Ectodermal cell (in vitro differentiated cells): Measurements from ENCODE around the gene CCDC91.
"Not testable (repeated sequence)": the region's sequence is repeated elsewhere in the genome, so short reads cannot be mapped to it uniquely, and the experiment has no call there.

ENCODE experiments used
- H3K27ac ChIP-seq: 2 replicates; pipeline ENCODE4 v1.7.0; 2013; ENCODE audit warnings: mild to moderate bottlenecking, low read depth, low read length; ENCODE audit not compliant: insufficient read depth, poor library complexity, severe bottlenecking
- H3K27me3 ChIP-seq: 2 replicates; pipeline ENCODE4 v1.7.0; 2013; ENCODE audit warnings: mild to moderate bottlenecking, low read length; ENCODE audit not compliant: insufficient read depth, control insufficient read depth, poor library complexity, severe bottlenecking
- H3K36me3 ChIP-seq: one replicate; pipeline ENCODE4 v1.7.0; 2013; ENCODE audit warnings: low read length; ENCODE audit not compliant: control insufficient read depth, insufficient read depth
- H3K4me1 ChIP-seq: one replicate; pipeline ENCODE4 v1.7.0; 2013; ENCODE audit warnings: low read length; ENCODE audit not compliant: control insufficient read depth, insufficient read depth
- H3K4me3 ChIP-seq: 2 replicates; pipeline ENCODE4 v1.7.0; 2013; ENCODE audit warnings: low read depth, low read length, control low read depth; ENCODE audit not compliant: insufficient read depth
- H3K9me3 ChIP-seq: 2 replicates; pipeline ENCODE4 v1.7.0; 2013; ENCODE audit warnings: mild to moderate bottlenecking, low read length, moderate library complexity; ENCODE audit not compliant: control insufficient read depth
- WGBS, 2 experiments: methylation state at CpG; one replicate each; pipeline ENCODE4 v1.1.7; 2013; ENCODE audit warnings: missing lambda C conversion rate in 2 of 2; 5-methylcytosine and 5-hydroxymethylcytosine counted together

CCDC91 gene

GRCh38 chr12:28178775-28179174, 11.5 kb upstream of the CCDC91 start:
- 88 to 94% methylated on average over 7 of the region's 7 CpGs for WGBS, 2 experiments
- no peaks in the 10 kb centered on the region for H3K9me3 ChIP-seq
- no peaks in the 10 kb centered on the region for H3K36me3 ChIP-seq
- H3K4me1 ChIP-seq, result no peaks in the 10 kb centered on the region
- no peak overlapping the region for H3K27ac ChIP-seq
- H3K4me3 ChIP-seq, result no peak overlapping the region
- H3K27me3 ChIP-seq, result no peaks in the 10 kb centered on the region

- H3K4me3 ChIP-seq, result no peak overlapping the region
- no peaks in the 10 kb centered on the region for H3K4me1 ChIP-seq
- H3K27me3 ChIP-seq, result no peaks in the 10 kb centered on the region
- no peaks in the 10 kb centered on the region for H3K9me3 ChIP-seq
- no peaks in the 10 kb centered on the region for H3K36me3 ChIP-seq
- no peak overlapping the region for H3K27ac ChIP-seq
- 90 to 100% methylated on average over 2 to 3 of the region's 3 CpGs for WGBS, 2 experiments
These were observed 9.5 kb upstream of the CCDC91 start for GRCh38 chr12:28180786-28181185.

GRCh38 chr12:28184375-28184774, 5.9 kb upstream of the CCDC91 start:
- no peaks in the 10 kb centered on the region for H3K36me3 ChIP-seq
- H3K9me3 ChIP-seq, result no peaks in the 10 kb centered on the region
- H3K27me3 ChIP-seq, result no peaks in the 10 kb centered on the region
- 90 to 97% methylated on average over 1 of the region's 1 CpG for WGBS, 2 experiments
- no peak overlapping the region for H3K4me3 ChIP-seq
- no peaks in the 10 kb centered on the region for H3K4me1 ChIP-seq
- H3K27ac ChIP-seq, result no peak overlapping the region

- H3K27ac ChIP-seq, result no peak overlapping the region
- peaks cover 2% of the 10 kb centered on the region for H3K4me1 ChIP-seq
- no peaks in the 10 kb centered on the region for H3K9me3 ChIP-seq
- 78 to 89% methylated on average over 2 of the region's 2 CpGs for WGBS, 2 experiments
- H3K27me3 ChIP-seq, result no peaks in the 10 kb centered on the region
- no peak overlapping the region for H3K4me3 ChIP-seq
- no peaks in the 10 kb centered on the region for H3K36me3 ChIP-seq
These were observed 3.8 kb upstream of the CCDC91 start for GRCh38 chr12:28186500-28186899.

- Histone ChIP-seq H3K27me3 (no peaks in the 10 kb centered on the region), H3K9me3 (no peaks in the 10 kb centered on the region), H3K4me1 (peaks cover 5% of the 10 kb centered on the region), H3K36me3 (no peaks in the 10 kb centered on the region), H3K4me3 (peak overlapping the region; percentile 73), H3K27ac (no peak overlapping the region)
- 68 to 70% methylated on average over 9 of the region's 9 CpGs for WGBS, 2 experiments
These were observed 404 bp upstream of the CCDC91 start for GRCh38 chr12:28189784-28190320.

GRCh38 chr12:28191051-28192048, 1.1 kb downstream of the CCDC91 start:
- H3K27me3 ChIP-seq, result no peaks in the 10 kb centered on the region
- peaks cover 5% of the 10 kb centered on the region for H3K4me1 ChIP-seq
- H3K27ac ChIP-seq, result no peak overlapping the region
- no peaks in the 10 kb centered on the region for H3K9me3 ChIP-seq
- H3K36me3 ChIP-seq, result no peaks in the 10 kb centered on the region
- peak overlapping the region; percentile 73 for H3K4me3 ChIP-seq
- WGBS, 2 experiments, result 23 to 26% methylated on average over 15 of the region's 18 CpGs

- H3K27ac ChIP-seq, result no peak overlapping the region
- H3K36me3 ChIP-seq, result no peaks in the 10 kb centered on the region
- no peaks in the 10 kb centered on the region for H3K9me3 ChIP-seq
- H3K4me3 ChIP-seq, result no peak overlapping the region
- peaks cover 5% of the 10 kb centered on the region for H3K4me1 ChIP-seq
- H3K27me3 ChIP-seq, result no peaks in the 10 kb centered on the region
- 84 to 91% methylated on average over 2 of the region's 2 CpGs for WGBS, 2 experiments
These were observed 1.9 kb downstream of the CCDC91 start for GRCh38 chr12:28192125-28192524.

- WGBS, 2 experiments, result 88% methylated on average over 12 of the region's 12 CpGs
- H3K9me3 ChIP-seq, result not testable (repeated sequence)
These were observed 4.4 kb downstream of the CCDC91 start for GRCh38 chr12:28194621-28195020.

GRCh38 chr12:28201136-28201535, 10.9 kb downstream of the CCDC91 start:
- H3K27ac ChIP-seq, H3K36me3 ChIP-seq, H3K4me1 ChIP-seq, H3K27me3 ChIP-seq, H3K9me3 ChIP-seq, H3K4me3 ChIP-seq: not testable (repeated sequence)
- 96 to 100% methylated on average over 8 to 9 of the region's 30 CpGs for WGBS, 2 experiments

More at GRCh38 chr12:28194621-28195020, 4.4 kb downstream of the CCDC91 start:
- H3K27ac ChIP-seq, H3K4me3 ChIP-seq, H3K4me1 ChIP-seq, H3K27me3 ChIP-seq, H3K36me3 ChIP-seq: not testable (repeated sequence)

GRCh38 chr12:28202374-28203130, 12.3 kb downstream of the CCDC91 start:
- no peak overlapping the region for H3K4me3 ChIP-seq
- WGBS, 2 experiments, result 96 to 100% methylated on average over 1 of the region's 1 CpG
- no peak overlapping the region for H3K27ac ChIP-seq
- no peaks in the 10 kb centered on the region for H3K36me3 ChIP-seq
- H3K4me1 ChIP-seq, result no peaks in the 10 kb centered on the region
- H3K9me3 ChIP-seq, result no peaks in the 10 kb centered on the region
- H3K27me3 ChIP-seq, result no peaks in the 10 kb centered on the region
